Central memory CD4-positive, alpha-beta T cell (primary cell): Measurements from ENCODE around the gene ZNF695.

Source experiments
- DNase-seq: peaks from one replicate; pipeline ENCODE4 v3.0.0; 2022

The ZNF695 gene

DNA sequence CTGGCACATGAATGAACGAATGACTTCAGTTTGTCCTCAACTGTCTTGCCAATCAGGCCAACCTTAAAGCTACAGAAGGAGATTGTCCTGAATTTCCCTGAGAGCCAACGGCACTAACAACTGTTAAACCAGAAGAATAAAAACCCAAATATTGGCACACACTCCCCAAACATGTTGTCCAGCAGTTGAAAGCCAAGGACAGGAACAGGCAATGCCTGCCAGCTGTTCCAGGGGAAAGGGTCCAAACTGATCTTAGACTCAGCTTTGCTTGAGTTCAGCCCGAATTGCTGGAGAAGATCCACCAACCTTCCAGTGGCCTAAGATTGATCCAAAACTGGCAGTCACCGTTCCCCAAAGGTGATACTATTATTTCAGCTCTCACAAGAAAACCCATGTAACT lies 53.7 kb downstream of the ZNF695 start:
- DNase-seq: no peak

- DNase-seq: no peak
These were observed 56.4 kb downstream of the ZNF695 start for GRCh38 chr1:246951413-246951812.

DNA sequence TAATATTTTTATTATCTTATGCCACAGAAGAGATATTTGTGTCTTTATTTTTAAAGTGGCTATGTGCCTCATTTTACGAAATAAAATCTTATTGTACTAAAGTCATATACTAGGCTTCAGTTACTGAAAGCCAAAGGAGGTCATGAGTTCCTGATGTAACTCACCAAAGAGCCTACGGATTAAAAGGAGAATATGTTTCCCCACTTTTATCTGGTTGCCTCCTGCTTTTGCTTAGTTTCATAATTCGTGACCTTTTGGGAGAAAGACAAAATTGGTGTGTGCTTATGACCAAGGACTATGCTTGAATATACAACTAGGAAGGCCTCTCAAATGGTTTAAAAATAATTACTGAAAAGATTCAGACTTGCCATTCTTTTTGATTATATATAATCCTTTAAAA lies 57.9 kb downstream of the ZNF695 start:
- DNase-seq: no peak

DNA sequence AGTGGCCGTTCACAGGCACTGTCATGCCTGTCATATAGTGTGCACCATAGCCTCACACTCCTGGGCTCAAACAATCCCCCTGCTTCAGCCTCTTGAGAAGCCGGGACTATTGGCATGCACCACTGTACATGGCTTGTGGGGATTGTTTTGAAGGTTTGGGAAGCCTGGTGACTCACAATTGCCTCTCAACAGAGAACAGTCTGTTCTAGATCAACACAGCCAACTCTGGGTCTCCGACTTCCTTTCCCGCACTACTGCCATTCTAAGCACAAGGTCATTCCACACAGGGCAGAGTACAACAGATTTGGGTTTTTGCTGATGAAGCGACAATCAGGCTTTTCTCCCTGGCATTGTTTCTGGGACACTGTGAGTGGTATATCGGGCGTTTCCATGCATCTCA lies 60.6 kb downstream of the ZNF695 start:
- DNase-seq: no peak

- DNase-seq: no peak
These were observed 61.5 kb downstream of the ZNF695 start for GRCh38 chr1:246946366-246946765.
